Heart left ventricle (tissue), 16 donors: ENCODE data around the gene FBL. TPM values are rescaled to one million over a fixed set of nuclear protein-coding genes. Genes with fewer than 3 reads are reported as not detected.
"Not testable (repeated sequence)": the region's sequence is repeated elsewhere in the genome, so short reads cannot be mapped to it uniquely, and the experiment has no call there.

ENCODE experiments used
- ATAC-seq, 4 donors: fragments of 200-7000 bp; cut with Tn5 transposase; one replicate each; pipeline ENCODE4 v1.9.1; 2020 to 2022; ENCODE audit warnings: moderate library complexity in 4 of 4, mild to moderate bottlenecking in 3 of 4, moderate number of reproducible peaks in 1 of 4
- DNase-seq, 5 donors: peaks; one replicate each; pipeline ENCODE4 v3.0.0-alpha.2; 2020
- H3K27ac ChIP-seq, 12 donors: fragments of 200-600 bp; sonication (generic) in 4 of 12; one replicate each; pipeline versions ENCODE4 v1.5.0 to v1.8.0; 2016 to 2022; ENCODE audit warnings: mild to moderate bottlenecking in 2 of 12
- H3K27me3 ChIP-seq, 9 donors: fragments of 200-600 bp; sonication (generic) in 2 of 9; one replicate each; pipeline versions ENCODE4 v1.5.1 to v1.8.0; 2016 to 2022; ENCODE audit warnings: mild to moderate bottlenecking in 3 of 9
- H3K36me3 ChIP-seq, 9 donors: fragments of 200-600 bp; sonication (generic) in 2 of 9; one replicate each; pipeline versions ENCODE4 v1.5.0 to v1.8.0; 2018 to 2022; ENCODE audit warnings: mild to moderate bottlenecking in 2 of 9
- H3K4me1 ChIP-seq, 12 donors: fragments of 200-600 bp; sonication (generic) in 4 of 12; one replicate each; pipeline versions ENCODE4 v1.5.0 to v1.8.0; 2016 to 2022; ENCODE audit warnings: mild to moderate bottlenecking in 3 of 12
- H3K4me3 ChIP-seq, 12 donors: fragments of 200-600 bp; sonication (generic) in 4 of 12; one replicate each; pipeline versions ENCODE4 v1.5.0 to v1.8.0; 2017 to 2022; ENCODE audit warnings: mild to moderate bottlenecking in 9 of 12, moderate library complexity in 4 of 12
- H3K9me3 ChIP-seq, 12 donors: fragments of 200-600 bp; sonication (generic) in 4 of 12; one replicate each; pipeline versions ENCODE4 v1.5.0 to v1.8.0; 2016 to 2022; ENCODE audit warnings: mild to moderate bottlenecking in 1 of 12
- CTCF ChIP-seq, 12 donors: fragments of 200-600 bp; sonication (generic) in 4 of 12; IDR thresholded peaks; one replicate each; pipeline versions ENCODE4 v1.5.0 to v1.8.0; 2018 to 2022; ENCODE audit warnings: antibody characterized with exemption in 12 of 12, mild to moderate bottlenecking in 5 of 12
- POLR2A ChIP-seq, 2 donors: fragments of 450-650 bp; IDR thresholded peaks; one replicate each; pipeline ENCODE4 v1.6.1; 2017; ENCODE audit warnings: antibody characterized with exemption in 2 of 2, mild to moderate bottlenecking in 2 of 2, moderate library complexity in 2 of 2
- WGBS, 4 donors: extraction: QIAGEN DNeasy Blood & Tissue Kit in 2 of 4; methylation state at CpG; one replicate each; pipeline versions ENCODE4 v1.1.5 to v1.1.7; 2013 to 2018; 5-methylcytosine and 5-hydroxymethylcytosine counted together
- intact Hi-C, 10 donors: fragments of 100-400 bp; cut with DNase I; formaldehyde crosslinking; loops; one replicate each; pipeline versions ENCODE4 v1.11.1 to v1.14.2; 2022
- polyA plus RNA-seq, 2 donors: library from polyadenylated mRNA; stranded (reverse); fragments of 200-250 nt; gene quantifications; one replicate each; pipeline ENCODE4 v1.2.3, GENCODE V29; 2013
- total RNA-seq, 9 donors: library from RNA; depleted of rRNA in 2 of 9; stranded (reverse); fragments of >200 nt in 2 of 9; fragmentation: NEBNext Ultra II Directional in 3 of 9; extraction: Animal tissue kit (Norgen Biotek cat#: 25700) in 3 of 9; gene quantifications; one replicate each; pipeline versions ENCODE4 v1.1.0 to v1.2.4, GENCODE V29; 2016 to 2023
- donor health status: ischemic (EF 13 %, LVEDD 7.1; RV severe dilation, severe dysfunction).
- donor health status: healthy with polysubstance abuse.
- donor health status: DM: no; HTN: yes; CAD: no.
- donor health status: DM: no; HTN: no; CAD: no.
- donor health status: ischemic (EF 25% LVEDD 6.9; RV normal size, moderate dysfunction).
- donor health status: ischemic (EF 25% LVEDD 5.7; RV mildly dilated, moderate dysfunction).
- donor health status: healthy.
- donor health status: DM: yes; HTN: yes; CAD: no.
- donor health status: ischemic (EF 35%, LVEDD 5.7; RV mildly dilated, moderate dysfunction).
- donor health status: nonischemic (EF 11% LVEDD 7.7; RV severe dilation, severe dysfunction).
- donor health status: DM: yes; HTN: yes; CAD: no.
- donor health status: PGD.
- donor health status: ischemic (EF 29% LVEDD 5.4; RV normal size, mild dysfunction).
- donor health status: nonischemic (EF 23%, LVEDD 6.1; RV moderate dilation, normal function).

FBL gene
- total and polyA plus RNA-seq, 11 donors, result 44.3 to 169 (median 72.5) TPM

- Histone ChIP-seq H3K27ac (no peak overlapping the region), H3K36me3 (peaks cover 0 to 15% (median 4%) of the 10 kb centered on the region in 9 donors), H3K4me3 (no peak overlapping the region), H3K9me3 (no peaks in the 10 kb centered on the region), H3K4me1 (peaks cover 0 to 19% (median 5%) of the 10 kb centered on the region in 12 donors), H3K27me3 (no peaks in the 10 kb centered on the region)
- TF ChIP-seq CTCF (IDR thresholded peaks at IDR 0.05), result no peak
- TF ChIP-seq POLR2A (IDR thresholded peaks at IDR 0.05), result no peak
- intact Hi-C loops, result no loop called here
- no peak for DNase-seq
- WGBS, 4 donors, result 79 to 90% (median 86%) methylated on average over 9 of the region's 9 CpGs
- no peak for ATAC-seq
These were observed 32.8 kb downstream of the FBL start for GRCh38 chr19:39813264-39813993.

- ATAC-seq (no peak), DNase-seq (no peak)
- Histone ChIP-seq H3K27ac (no peak overlapping the region), H3K36me3 (no peaks in the 10 kb centered on the region), H3K9me3 (no peaks in the 10 kb centered on the region), H3K27me3 (no peaks in the 10 kb centered on the region), H3K4me1 (peaks cover 0 to 7% (median under 1%) of the 10 kb centered on the region in 12 donors), H3K4me3 (no peak overlapping the region)
- WGBS, 4 donors, result 86 to 94% (median 90%) methylated on average over 4 of the region's 4 CpGs
- TF ChIP-seq POLR2A (IDR thresholded peaks at IDR 0.05) (no peak), CTCF (IDR thresholded peaks at IDR 0.05) (no peak)
- intact Hi-C loops, result no loop called here
These were observed 35.1 kb downstream of the FBL start for GRCh38 chr19:39811064-39811463.

- Histone ChIP-seq H3K27ac (no peak overlapping the region), H3K4me1 (peaks cover 0 to 2% (median 0%) of the 10 kb centered on the region in 12 donors), H3K9me3 (no peaks in the 10 kb centered on the region), H3K4me3 (no peak overlapping the region), H3K36me3 (no peaks in the 10 kb centered on the region), H3K27me3 (no peaks in the 10 kb centered on the region)
- TF ChIP-seq POLR2A (IDR thresholded peaks at IDR 0.05) (no peak), CTCF (IDR thresholded peaks at IDR 0.05) (no peak)
- intact Hi-C loops, result no loop called here
- DNase-seq (no peak), ATAC-seq (no peak)
- WGBS, 4 donors, result 87 to 91% (median 89%) methylated on average over 4 of the region's 4 CpGs
These were observed 35.8 kb downstream of the FBL start for GRCh38 chr19:39810424-39810823.

GRCh38 chr19:39809368-39809767 is 36.8 kb downstream of the FBL start:
- ATAC-seq (no peak), DNase-seq (no peak)
- Histone ChIP-seq H3K27ac (no peak overlapping the region), H3K4me3 (no peak overlapping the region), H3K4me1 (no peaks in the 10 kb centered on the region), H3K27me3 (no peaks in the 10 kb centered on the region), H3K9me3 (no peaks in the 10 kb centered on the region), H3K36me3 (no peaks in the 10 kb centered on the region)
- WGBS, 4 donors, result 80 to 96% (median 91%) methylated on average over 4 of the region's 4 CpGs
- intact Hi-C loops, result loop anchor here in 1 of 10 donors (10.0 kb wide), 1 partner anchor 155 kb away; no protein-coding TSS in a partner anchor
- no peak for TF ChIP-seq POLR2A (IDR thresholded peaks at IDR 0.05)

GRCh38 chr19:39808688-39809087 is 37.5 kb downstream of the FBL start:
- DNase-seq, H3K4me1 ChIP-seq, H3K27ac ChIP-seq, H3K27me3 ChIP-seq, ATAC-seq, H3K36me3 ChIP-seq, H3K4me3 ChIP-seq, H3K9me3 ChIP-seq: not testable (repeated sequence)
- WGBS, 4 donors, result 82 to 91% (median 89%) methylated on average over 7 of the region's 7 CpGs
- intact Hi-C loops, result loop anchor here in 1 of 10 donors (10.0 kb wide), 1 partner anchor 156 kb away; no protein-coding TSS in a partner anchor
